Duodenal mucosa (tissue), 2 donors: ENCODE results near the gene TMPRSS6.

ENCODE experiments used
- H3K27ac ChIP-seq: one replicate; pipeline ENCODE4 v1.7.0; 2013; ENCODE audit warnings: low read depth, low read length
- H3K27me3 ChIP-seq, 2 donors: one replicate each; pipeline ENCODE4 v1.7.0; 2013; ENCODE audit warnings: low read length in 2 of 2, control low read depth in 1 of 2; ENCODE audit not compliant: insufficient read depth in 2 of 2, control insufficient read depth in 1 of 2
- H3K36me3 ChIP-seq, 2 donors: one replicate each; pipeline ENCODE4 v1.7.0; 2013; ENCODE audit warnings: low read length in 2 of 2, control low read depth in 1 of 2; ENCODE audit not compliant: insufficient read depth in 2 of 2, control insufficient read depth in 1 of 2
- H3K4me1 ChIP-seq, 2 donors: one replicate each; pipeline ENCODE4 v1.7.0; 2013; ENCODE audit warnings: low read length in 2 of 2, control low read depth in 1 of 2; ENCODE audit not compliant: insufficient read depth in 2 of 2, control insufficient read depth in 1 of 2
- H3K4me3 ChIP-seq, 2 donors: one replicate each; pipeline ENCODE4 v1.7.0; 2013; ENCODE audit warnings: low read length in 2 of 2, low read depth in 1 of 2
- H3K9ac ChIP-seq, 2 donors: one replicate each; pipeline ENCODE4 v1.7.0; 2013; ENCODE audit warnings: low read length in 2 of 2, low read depth in 1 of 2
- H3K9me3 ChIP-seq, 2 donors: one replicate each; pipeline ENCODE4 v1.7.0; 2013; ENCODE audit warnings: low read length in 2 of 2, control low read depth in 1 of 2; ENCODE audit not compliant: control insufficient read depth in 1 of 2

The TMPRSS6 gene

GRCh38 chr22:37053310-37054055 is 56.0 kb downstream of the TMPRSS6 start:
- no peak overlapping the region for H3K9ac ChIP-seq
- H3K4me1 ChIP-seq = peaks cover 34% of the 10 kb centered on the region in 2 donors
- H3K27me3 ChIP-seq = no peaks in the 10 kb centered on the region
- no peak overlapping the region for H3K27ac ChIP-seq
- peaks cover 0 to 16% of the 10 kb centered on the region in 2 donors for H3K36me3 ChIP-seq
- no peaks in the 10 kb centered on the region for H3K9me3 ChIP-seq
- H3K4me3 ChIP-seq = no peak overlapping the region

GRCh38 chr22:37052386-37053309 is 56.9 kb downstream of the TMPRSS6 start:
- Histone ChIP-seq H3K9ac (peak overlapping the region in 1 of 2 donors; percentile 43), H3K27me3 (no peaks in the 10 kb centered on the region), H3K27ac (no peak overlapping the region), H3K36me3 (peaks cover 0 to 13% of the 10 kb centered on the region in 2 donors), H3K4me3 (peak overlapping the region; percentile 55 to 73), H3K9me3 (no peaks in the 10 kb centered on the region), H3K4me1 (peaks cover 34% of the 10 kb centered on the region in 2 donors)

- Histone ChIP-seq H3K9me3 (no peaks in the 10 kb centered on the region), H3K27me3 (no peaks in the 10 kb centered on the region), H3K27ac (no peak within 1 kb of the TSS), H3K4me3 (peak within 1 kb of the TSS; percentile 55 to 73), H3K36me3 (peaks cover 0 to 5% of the 10 kb centered on the region in 2 donors), H3K4me1 (peaks cover 34% of the 10 kb centered on the region in 2 donors), H3K9ac (peak within 1 kb of the TSS in 1 of 2 donors; percentile 43)
Observed at GRCh38 chr22:37051391-37052385, 57.8 kb downstream of the TMPRSS6 start, which contains the start of gene KCTD17. TSS of gene KCTD17 (plus strand) at chr22:37051742. CDS start at chr22:37051761, 19 bp downstream.

- no peaks in the 10 kb centered on the region for H3K27me3 ChIP-seq
- H3K36me3 ChIP-seq = peaks cover 0 to under 1% of the 10 kb centered on the region in 2 donors
- no peak overlapping the region for H3K4me3 ChIP-seq
- H3K9me3 ChIP-seq = no peaks in the 10 kb centered on the region
- H3K27ac ChIP-seq = no peak overlapping the region
- peaks cover 34% of the 10 kb centered on the region in 2 donors for H3K4me1 ChIP-seq
- no peak overlapping the region for H3K9ac ChIP-seq
Observed at GRCh38 chr22:37050913-37051312, 58.6 kb downstream of the TMPRSS6 start.

- H3K9ac ChIP-seq = no peak overlapping the region
- H3K4me3 ChIP-seq = no peak overlapping the region
- no peaks in the 10 kb centered on the region for H3K27me3 ChIP-seq
- no peaks in the 10 kb centered on the region for H3K36me3 ChIP-seq
- no peak overlapping the region for H3K27ac ChIP-seq
- no peaks in the 10 kb centered on the region for H3K9me3 ChIP-seq
- H3K4me1 ChIP-seq = peaks cover 38 to 44% of the 10 kb centered on the region in 2 donors
Observed at GRCh38 chr22:37049224-37049623, 60.3 kb downstream of the TMPRSS6 start.

GRCh38 chr22:37048133-37048532 is 61.4 kb downstream of the TMPRSS6 start:
- H3K9ac ChIP-seq = no peak overlapping the region
- no peaks in the 10 kb centered on the region for H3K27me3 ChIP-seq
- H3K4me3 ChIP-seq = no peak overlapping the region
- no peak overlapping the region for H3K27ac ChIP-seq
- H3K36me3 ChIP-seq = no peaks in the 10 kb centered on the region
- peaks cover 40 to 44% of the 10 kb centered on the region in 2 donors for H3K4me1 ChIP-seq
- H3K9me3 ChIP-seq = no peaks in the 10 kb centered on the region

GRCh38 chr22:37047006-37047405 is 62.5 kb downstream of the TMPRSS6 start:
- H3K27ac ChIP-seq = no peak overlapping the region
- H3K9me3 ChIP-seq = no peaks in the 10 kb centered on the region
- peaks cover 37 to 38% of the 10 kb centered on the region in 2 donors for H3K4me1 ChIP-seq
- H3K27me3 ChIP-seq = no peaks in the 10 kb centered on the region
- H3K36me3 ChIP-seq = no peaks in the 10 kb centered on the region
- H3K9ac ChIP-seq = no peak overlapping the region
- no peak overlapping the region for H3K4me3 ChIP-seq

GRCh38 chr22:37046589-37046988 is 62.9 kb downstream of the TMPRSS6 start:
- Histone ChIP-seq H3K9me3 (no peaks in the 10 kb centered on the region), H3K4me1 (peaks cover 36% of the 10 kb centered on the region in 2 donors), H3K9ac (no peak overlapping the region), H3K4me3 (no peak overlapping the region), H3K36me3 (no peaks in the 10 kb centered on the region), H3K27ac (no peak overlapping the region), H3K27me3 (no peaks in the 10 kb centered on the region)

GRCh38 chr22:37045958-37046357 is 63.6 kb downstream of the TMPRSS6 start:
- no peaks in the 10 kb centered on the region for H3K36me3 ChIP-seq
- no peak overlapping the region for H3K4me3 ChIP-seq
- no peaks in the 10 kb centered on the region for H3K9me3 ChIP-seq
- no peaks in the 10 kb centered on the region for H3K27me3 ChIP-seq
- no peak overlapping the region for H3K9ac ChIP-seq
- no peak overlapping the region for H3K27ac ChIP-seq
- peaks cover 35 to 36% of the 10 kb centered on the region in 2 donors for H3K4me1 ChIP-seq
